IMR-90 (cell line): ENCODE measurements around the gene VPS52. TPM values are rescaled to one million over a fixed set of nuclear protein-coding genes. Genes with fewer than 3 reads are reported as not detected.

Experiments
- ATAC-seq: fragments of 200-7000 bp; cut with Tn5 transposase; 2 replicates; pipeline ENCODE4 v1.9.1; 2020; ENCODE audit warnings: low read depth, mild to moderate bottlenecking, moderate library complexity
- BruUV-seq: library from RNA; stranded (reverse); fragments of 400-500 nt; replicated peaks from 2 replicates; lab custom pipeline; 2021; lab: Mats Ljungman, UMichigan
- CTCF ChIA-PET: fragments of 300-600 bp; formaldehyde crosslinking; extraction: SDS; loops from one replicate; lab custom pipeline; 2021; ENCODE audit warnings: antibody characterized with exemption; lab: Yijun Ruan, JAX
- POLR2A ChIA-PET: fragments of 300-600 bp; sonication (Branson Sonifier 250); formaldehyde crosslinking; loops from one replicate; lab custom pipeline; 2022; ENCODE audit warnings: antibody characterized with exemption; ENCODE audit not compliant: unreplicated experiment; lab: Charles Lee
- DNase-seq: peaks from one replicate; pipeline ENCODE4 v3.0.0; 2013
- H2AFZ ChIP-seq: replicated peaks from 2 replicates; pipeline ENCODE3; 2013; ENCODE audit warnings: low read length, mild to moderate bottlenecking; ENCODE audit not compliant: poor library complexity
- H2AK5ac ChIP-seq: 2 replicates; pipeline ENCODE4 v1.6.1; 2013; ENCODE audit warnings: low read depth, low read length, inconsistent platforms
- H2AK9ac ChIP-seq: replicated peaks from 2 replicates; pipeline ENCODE3; 2013; ENCODE audit warnings: mild to moderate bottlenecking, low read depth, low read length, moderate library complexity; ENCODE audit not compliant: poor library complexity
- H2BK120ac ChIP-seq: 2 replicates; pipeline ENCODE4 v1.6.1; 2013; ENCODE audit warnings: low read depth, low read length, inconsistent platforms
- H2BK15ac ChIP-seq: 3 replicates; pipeline ENCODE4 v1.6.1; 2013; ENCODE audit warnings: low read depth, low read length, inconsistent platforms
- H2BK20ac ChIP-seq: 2 replicates; pipeline ENCODE4 v1.6.1; 2013; ENCODE audit warnings: low read depth, mild to moderate bottlenecking, inconsistent platforms, low read length, moderate library complexity
- H2BK5ac ChIP-seq: 2 replicates; pipeline ENCODE4 v1.6.1; 2013; ENCODE audit warnings: mild to moderate bottlenecking, low read depth, low read length, inconsistent platforms; ENCODE audit not compliant: poor library complexity, severe bottlenecking
- H3K14ac ChIP-seq: replicated peaks from 2 replicates; pipeline ENCODE4 v1.6.1; 2013; ENCODE audit warnings: low read depth, low read length, inconsistent platforms
- H3K18ac ChIP-seq: 2 replicates; pipeline ENCODE4 v1.6.1; 2013; ENCODE audit warnings: low read depth, low read length, control low read depth
- H3K23ac ChIP-seq: 2 replicates; pipeline ENCODE4 v1.6.1; 2013; ENCODE audit warnings: low read depth, low read length, inconsistent platforms
- H3K27ac ChIP-seq: 2 replicates; pipeline ENCODE4 v1.5.1; 2013; ENCODE audit warnings: mild to moderate bottlenecking, control low read depth, low read length; ENCODE audit not compliant: insufficient read depth
- H3K27me3 ChIP-seq: 2 replicates; pipeline ENCODE4 v1.6.1; 2013; ENCODE audit warnings: low read length; ENCODE audit not compliant: control insufficient read depth, insufficient read depth
- H3K36me3 ChIP-seq: 2 replicates; pipeline ENCODE4 v1.6.1; 2013; ENCODE audit warnings: low read length, mixed read lengths; ENCODE audit not compliant: control insufficient read depth, insufficient read depth
- H3K4ac ChIP-seq: 2 replicates; pipeline ENCODE4 v1.6.1; 2013; ENCODE audit warnings: low read depth, low read length, inconsistent platforms
- H3K4me1 ChIP-seq: 2 replicates; pipeline ENCODE4 v1.6.1; 2013; ENCODE audit warnings: low read length, mixed read lengths; ENCODE audit not compliant: control insufficient read depth, insufficient read depth
- H3K4me2 ChIP-seq: 2 replicates; pipeline ENCODE4 v1.6.1; 2013; ENCODE audit warnings: low read depth, mild to moderate bottlenecking, control low read depth, low read length, moderate library complexity
- H3K4me3 ChIP-seq: 2 replicates; pipeline ENCODE4 v1.5.1; 2013; ENCODE audit warnings: low read depth, mild to moderate bottlenecking, control low read depth, low read length, moderate library complexity; ENCODE audit not compliant: insufficient read depth
- H3K56ac ChIP-seq: 2 replicates; pipeline ENCODE4 v1.6.1; 2013; ENCODE audit warnings: low read length, inconsistent platforms; ENCODE audit not compliant: insufficient read depth; ENCODE audit errors: extremely low read depth
- H3K79me1 ChIP-seq, 2 experiments: 2 replicates each; pipeline ENCODE4 v1.6.1; 2013; ENCODE audit warnings: low read length in 2 of 2, inconsistent platforms in 1 of 2, low read depth in 1 of 2
- H3K9ac ChIP-seq: 2 replicates; pipeline ENCODE4 v1.6.1; 2013; ENCODE audit warnings: low read depth, low read length, control low read depth
- H3K9me1 ChIP-seq: 2 replicates; pipeline ENCODE4 v1.6.1; 2013; ENCODE audit warnings: low read length, inconsistent platforms; ENCODE audit not compliant: insufficient read depth
- H3K9me3 ChIP-seq: 2 replicates; pipeline ENCODE4 v1.6.1; 2013; ENCODE audit warnings: low read length; ENCODE audit not compliant: control insufficient read depth, insufficient read depth
- H4K20me1 ChIP-seq: 2 replicates; pipeline ENCODE4 v1.6.1; 2013; ENCODE audit warnings: low read length, inconsistent platforms; ENCODE audit not compliant: insufficient read depth
- H4K5ac ChIP-seq: 2 replicates; pipeline ENCODE4 v1.6.1; 2013; ENCODE audit warnings: mild to moderate bottlenecking, low read depth, low read length, control low read depth
- H4K8ac ChIP-seq, 2 experiments: 2 replicates each; pipeline ENCODE4 v1.6.1; 2013; ENCODE audit warnings: low read depth in 2 of 2, low read length in 2 of 2, control low read depth in 1 of 2, inconsistent platforms in 1 of 2
- H4K91ac ChIP-seq: 2 replicates; pipeline ENCODE4 v1.6.1; 2013; ENCODE audit warnings: low read depth, low read length, inconsistent platforms; ENCODE audit not compliant: insufficient read depth
- CHD1 ChIP-seq: IDR thresholded peaks from 2 replicates; pipeline ENCODE4 v1.6.1; 2012; ENCODE audit warnings: low read depth, low read length, improper control_type of control experiment
- MXI1 ChIP-seq: IDR thresholded peaks from 2 replicates; pipeline ENCODE4 v1.6.1; 2012; ENCODE audit warnings: low read depth, mild to moderate bottlenecking, low read length, moderate library complexity, borderline replicate concordance
- RFX5 ChIP-seq: IDR thresholded peaks from 2 replicates; pipeline ENCODE4 v1.8.0; 2012; ENCODE audit warnings: low read depth, mild to moderate bottlenecking, low read length, moderate library complexity
- SMC3 ChIP-seq: fragments of 150-350 bp; IDR thresholded peaks from 2 replicates; pipeline ENCODE4 v1.6.1; 2016; ENCODE audit warnings: low read depth, mild to moderate bottlenecking, antibody characterized with exemption, low read length, moderate library complexity
- WGBS, 2 experiments: methylation state at CpG; one replicate each; pipeline versions ENCODE4 v1.1.5 to v1.1.7; 2013; ENCODE audit warnings: missing lambda C conversion rate in 2 of 2; ENCODE audit not compliant: insufficient read length in 1 of 2; ENCODE audit errors: extremely low coverage in 2 of 2; 5-methylcytosine and 5-hydroxymethylcytosine counted together
- dilution Hi-C: fragments of 300-500 bp; cut with HindIII; formaldehyde crosslinking; loops from one replicate; pipeline ENCODE4 v1.14.3; 2018; ENCODE audit warnings: low sequenced_read_pairs; ENCODE audit not compliant: unreplicated experiment
- in situ Hi-C: fragments of 300-500 bp; cut with MboI; formaldehyde crosslinking; loops from 3 replicates; pipeline ENCODE4 v1.14.3; 2019; ENCODE audit warnings: low sequenced_read_pairs, inconsistent platforms, mixed read lengths
- intact Hi-C: fragments of 100-400 bp; cut with micrococcal nuclease; formaldehyde crosslinking; loops from 2 replicates; pipeline ENCODE4 v1.10.0; 2022
- polyA plus RNA-seq, 3 experiments: library from polyadenylated mRNA; depleted of rRNA; stranded (reverse); fragments of >200 nt; gene quantifications; 2 replicates each; pipeline ENCODE4 v1.2.3, GENCODE V29; 2012; ENCODE audit warnings: low replicate concordance in 1 of 3
- total RNA-seq: library from RNA; depleted of rRNA; stranded (reverse); fragments of >200 nt; gene quantifications from 2 replicates; pipeline ENCODE4 v1.2.3, GENCODE V29; 2012

VPS52 gene
- total and polyA plus RNA-seq, 2 of the 4 experiments (the other 2 are of a cell fraction): 29.8 to 54.6 TPM

GRCh38 chr6:33313105-33313708, 41.5 kb upstream of the VPS52 start:
- Histone ChIP-seq H4K8ac (peak overlapping the region; percentile 79 to 96; a peak in 3 of 4 replicates), H2BK120ac (peak overlapping the region; percentile 92), H3K18ac (peak overlapping the region; percentile 57), H3K4ac (peak overlapping the region; percentile 98), H3K23ac (peak overlapping the region; percentile 99), H2BK15ac (peak overlapping the region; percentile 53; the same call in 1 of the 3 replicates), H2AFZ (peak overlapping the region; percentile 96), H3K27me3 (no peaks in the 10 kb centered on the region), H3K4me3 (peak overlapping the region; percentile 64), H3K9me3 (no peaks in the 10 kb centered on the region), H3K9ac (peak overlapping the region; percentile 96), H4K5ac (peak overlapping the region; percentile 51), H3K79me1 (peaks cover 23 to 72% of the 10 kb centered on the region in 2 experiments), H2AK5ac (peak overlapping the region; percentile 98), H2AK9ac (peak overlapping the region; percentile 99), H3K14ac (peak overlapping the region; percentile 98), H3K4me2 (peak overlapping the region; percentile 98), H3K36me3 (peaks cover 2% of the 10 kb centered on the region; the same call in 1 of the 2 replicates), H3K9me1 (peaks cover 11% of the 10 kb centered on the region), H3K27ac (peak overlapping the region; percentile 97), H4K91ac (peak overlapping the region; percentile 95; the same call in 1 of the 2 replicates), H2BK5ac (peak overlapping the region; percentile 95), H4K20me1 (peaks cover 14% of the 10 kb centered on the region), H3K56ac (peak overlapping the region; percentile 94), H3K4me1 (peaks cover 11% of the 10 kb centered on the region), H2BK20ac (no peak overlapping the region)
- no TSS peak for BruUV-seq
- POLR2A ChIA-PET: interaction anchor here (1.2 kb wide), 1 partner anchor 14 kb away, joined by 3 read pairs; no protein-coding TSS in a partner anchor
- in situ Hi-C loops (no loop called here), dilution Hi-C loops (no loop called here), intact Hi-C loops (loop anchor here (1.0 to 5.0 kb wide), 3 partner anchors 14 to 104 kb away; partner anchors contain the start of gene CUTA)
- peak; percentile 31 for DNase-seq
- WGBS, 2 experiments: no CpG with 5 or more reads among the region's 33 CpGs
- TF ChIP-seq MXI1 (0 out of 2 replicates have a peak, but pooled peaks have one; percentile 12), RFX5 (no peak), CHD1 (0 out of 2 replicates have a peak, but pooled peaks have one; percentile 44), SMC3 (no peak)
- peak; percentile 5 for ATAC-seq
- CTCF ChIA-PET: interaction anchor here (0.6 kb wide), 1 partner anchor 43 kb away, joined by 5 read pairs; no protein-coding TSS in a partner anchor
